HEK293 (cell line): ENCODE data around the gene NOL4L.

ENCODE experiments used
- BCL11A ChIP-seq: fragments of 450-650 bp; formaldehyde crosslinking; IDR thresholded peaks from 2 replicates; pipeline ENCODE4 v1.5.1; 2016; ENCODE audit warnings: low read depth, missing biosample characterization, missing genetic modification characterization
- FEZF1 ChIP-seq: fragments of 450-650 bp; formaldehyde crosslinking; IDR thresholded peaks from 2 replicates; pipeline ENCODE4 v1.5.1; 2016; ENCODE audit warnings: missing biosample characterization, missing genetic modification characterization
- GFI1B ChIP-seq: fragments of 450-650 bp; formaldehyde crosslinking; IDR thresholded peaks from 2 replicates; pipeline ENCODE4 v1.5.1; 2016; ENCODE audit warnings: missing biosample characterization, missing genetic modification characterization
- KLF10 ChIP-seq: fragments of 450-650 bp; IDR thresholded peaks from 2 replicates; pipeline ENCODE4 v1.5.1; 2018; ENCODE audit warnings: missing biosample characterization, mild to moderate bottlenecking, missing genetic modification characterization
- MYNN ChIP-seq: fragments of 450-650 bp; formaldehyde crosslinking; IDR thresholded peaks from 2 replicates; pipeline ENCODE4 v1.5.1; 2016; ENCODE audit warnings: missing biosample characterization, missing genetic modification characterization, borderline replicate concordance
- ZBTB10 ChIP-seq: fragments of 450-650 bp; formaldehyde crosslinking; IDR thresholded peaks from 2 replicates; pipeline ENCODE4 v1.5.1; 2016; ENCODE audit warnings: missing biosample characterization, missing genetic modification characterization
- ZBTB20 ChIP-seq: fragments of 450-650 bp; formaldehyde crosslinking; IDR thresholded peaks from 2 replicates; pipeline ENCODE4 v1.5.1; 2016; ENCODE audit warnings: missing biosample characterization, missing genetic modification characterization
- ZBTB8A ChIP-seq: fragments of 450-650 bp; formaldehyde crosslinking; IDR thresholded peaks from 2 replicates; pipeline ENCODE4 v1.5.1; 2016; ENCODE audit warnings: missing biosample characterization, missing genetic modification characterization
- ZFHX2 ChIP-seq: fragments of 450-650 bp; formaldehyde crosslinking; conservative IDR thresholded peaks from 2 replicates; pipeline ENCODE4 v1.5.1; 2016; ENCODE audit warnings: missing biosample characterization, missing genetic modification characterization
- ZNF133 ChIP-seq: fragments of 450-650 bp; formaldehyde crosslinking; IDR thresholded peaks from 2 replicates; pipeline ENCODE4 v1.5.1; 2016; ENCODE audit warnings: missing biosample characterization, missing genetic modification characterization
- ZNF174 ChIP-seq: fragments of 450-650 bp; formaldehyde crosslinking; IDR thresholded peaks from 2 replicates; pipeline ENCODE4 v1.5.0; 2017; ENCODE audit warnings: missing biosample characterization, mild to moderate bottlenecking, missing genetic modification characterization
- ZNF23 ChIP-seq: fragments of 450-650 bp; formaldehyde crosslinking; IDR thresholded peaks from 2 replicates; pipeline ENCODE4 v1.5.1; 2016; ENCODE audit warnings: missing biosample characterization, missing genetic modification characterization, borderline replicate concordance
- ZNF280C ChIP-seq: fragments of 450-650 bp; formaldehyde crosslinking; IDR thresholded peaks from 2 replicates; pipeline ENCODE4 v1.5.1; 2016; ENCODE audit warnings: missing biosample characterization, missing genetic modification characterization
- ZNF366 ChIP-seq: fragments of 450-650 bp; formaldehyde crosslinking; conservative IDR thresholded peaks from 2 replicates; pipeline ENCODE4 v1.5.1; 2016; ENCODE audit warnings: missing biosample characterization, missing genetic modification characterization
- ZNF510 ChIP-seq: fragments of 450-650 bp; formaldehyde crosslinking; IDR thresholded peaks from 2 replicates; pipeline ENCODE4 v1.5.1; 2018; ENCODE audit warnings: mild to moderate bottlenecking, missing genetic modification characterization, missing biosample characterization; ENCODE audit not compliant: insufficient replicate concordance
- ZNF513 ChIP-seq: fragments of 450-650 bp; IDR thresholded peaks from 2 replicates; pipeline ENCODE4 v1.5.1; 2018; ENCODE audit warnings: missing biosample characterization, missing genetic modification characterization
- ZNF529 ChIP-seq: fragments of 450-650 bp; formaldehyde crosslinking; IDR thresholded peaks from 2 replicates; pipeline ENCODE4 v1.5.1; 2017; ENCODE audit warnings: missing genetic modification characterization, missing biosample characterization; ENCODE audit not compliant: insufficient replicate concordance
- ZNF544 ChIP-seq: fragments of 450-650 bp; formaldehyde crosslinking; IDR thresholded peaks from 2 replicates; pipeline ENCODE4 v1.5.0; 2017; ENCODE audit warnings: missing biosample characterization, missing genetic modification characterization
- ZNF707 ChIP-seq: fragments of 450-650 bp; formaldehyde crosslinking; IDR thresholded peaks from 2 replicates; pipeline ENCODE4 v1.5.1; 2016; ENCODE audit warnings: missing biosample characterization, missing genetic modification characterization
- ZNF791 ChIP-seq: fragments of 450-650 bp; formaldehyde crosslinking; IDR thresholded peaks from 2 replicates; pipeline ENCODE4 v1.5.1; 2016; ENCODE audit warnings: missing biosample characterization, missing genetic modification characterization
- ZSCAN30 ChIP-seq: fragments of 450-650 bp; IDR thresholded peaks from 2 replicates; pipeline ENCODE4 v1.5.1; 2018; ENCODE audit warnings: missing biosample characterization, mild to moderate bottlenecking, missing genetic modification characterization, moderate library complexity
- ZSCAN4 ChIP-seq: fragments of 450-650 bp; formaldehyde crosslinking; IDR thresholded peaks from 2 replicates; pipeline ENCODE4 v1.5.1; 2017; ENCODE audit warnings: missing biosample characterization, missing genetic modification characterization
- TF ChIP-seq, protein P1 (sequence below): fragments of 450-650 bp; formaldehyde crosslinking; IDR thresholded peaks from 2 replicates; pipeline ENCODE4 v1.5.1; 2016; ENCODE audit warnings: missing biosample characterization, missing genetic modification characterization

The NOL4L gene

GRCh38 chr20:32457479-32457986 is 127.6 kb downstream of the NOL4L start (continued):
- TF ChIP-seq KLF10 (tag by site-specific recombination) (no peak), MYNN (tag by site-specific recombination) (no peak), GFI1B (tag by site-specific recombination) (no peak), BCL11A (tag by site-specific recombination) (no peak), ZNF23 (no peak), ZFHX2 (no peak), ZBTB10 (tag by site-specific recombination) (peak; percentile 66; the same call in 1 of the 2 replicates), ZSCAN4 (tag by site-specific recombination) (no peak), ZNF510 (tag by site-specific recombination) (no peak), ZBTB8A (peak; percentile 47), ZNF707 (tag by site-specific recombination) (no peak), ZNF174 (no peak), ZNF280C (tag by site-specific recombination) (no peak), FEZF1 (no peak), ZBTB20 (tag by site-specific recombination) (peak; percentile 87), ZNF791 (tag by site-specific recombination) (no peak), ZNF544 (no peak), ZNF513 (tag by site-specific recombination) (no peak), ZNF529 (tag by site-specific recombination) (no peak), ZNF133 (tag by site-specific recombination) (no peak), ZSCAN30 (no peak), ZNF366 (peak; percentile 63)
- TF ChIP-seq, protein P1, sequence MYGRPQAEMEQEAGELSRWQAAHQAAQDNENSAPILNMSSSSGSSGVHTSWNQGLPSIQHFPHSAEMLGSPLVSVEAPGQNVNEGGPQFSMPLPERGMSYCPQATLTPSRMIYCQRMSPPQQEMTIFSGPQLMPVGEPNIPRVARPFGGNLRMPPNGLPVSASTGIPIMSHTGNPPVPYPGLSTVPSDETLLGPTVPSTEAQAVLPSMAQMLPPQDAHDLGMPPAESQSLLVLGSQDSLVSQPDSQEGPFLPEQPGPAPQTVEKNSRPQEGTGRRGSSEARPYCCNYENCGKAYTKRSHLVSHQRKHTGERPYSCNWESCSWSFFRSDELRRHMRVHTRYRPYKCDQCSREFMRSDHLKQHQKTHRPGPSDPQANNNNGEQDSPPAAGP (tag by site-specific recombination): peak; percentile 50; the same call in 1 of the 2 replicates
